GM12801 (cell line): ENCODE measurements around the gene RPL6.

Source experiments
- TF ChIP-seq, protein P1 (sequence below): IDR thresholded peaks from one replicate; pipeline ENCODE4 v1.5.1; 2011; ENCODE audit warnings: control low read depth; ENCODE audit not compliant: insufficient read length; ENCODE audit errors: extremely low read depth

The RPL6 gene

DNA sequence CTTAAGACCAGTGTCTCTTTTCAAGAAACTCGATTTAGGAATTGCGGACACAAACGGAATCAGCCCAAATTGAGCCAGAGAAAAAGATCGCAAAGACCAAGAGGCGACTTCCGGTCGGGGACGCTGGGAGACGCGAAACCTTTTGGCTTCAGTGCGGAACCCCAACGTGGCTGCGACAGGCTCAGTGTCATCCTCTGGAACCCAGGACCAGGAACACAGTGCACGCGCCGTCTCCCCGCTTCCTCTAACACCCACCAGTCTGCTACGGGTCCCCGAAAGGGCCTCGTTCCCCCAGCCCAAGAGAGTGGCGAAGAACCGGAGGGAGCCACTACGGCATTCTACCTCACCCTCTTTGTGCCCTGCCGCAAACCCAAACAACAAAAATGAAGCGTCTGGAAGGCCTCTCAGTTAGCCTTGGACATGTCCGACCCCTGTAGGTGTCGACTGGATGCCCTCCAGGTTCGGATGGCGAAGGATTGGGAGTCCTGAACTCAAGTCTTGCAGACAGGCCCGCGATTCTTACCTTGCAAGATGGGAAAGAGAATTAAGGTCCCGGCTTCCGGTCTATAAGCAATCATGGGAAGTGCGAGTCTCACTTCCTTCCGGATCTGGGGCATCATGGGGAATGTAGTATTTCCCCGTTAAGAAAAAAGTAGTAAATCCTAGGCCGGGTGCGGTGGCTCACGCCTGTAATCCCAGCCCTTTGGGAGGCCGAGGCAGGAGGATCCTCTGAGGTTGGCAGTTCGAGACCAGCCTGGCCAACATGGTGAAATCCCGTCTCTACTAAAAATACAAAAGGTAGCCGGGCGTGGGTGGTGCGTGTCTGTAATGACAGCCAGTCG, at the start of gene RPL6:
RPL6 (minus strand) TSS at position 542 of the 842 bp plus-strand sequence. CDS start 949 bp downstream, outside the sequence.
- TF ChIP-seq, protein P1, sequence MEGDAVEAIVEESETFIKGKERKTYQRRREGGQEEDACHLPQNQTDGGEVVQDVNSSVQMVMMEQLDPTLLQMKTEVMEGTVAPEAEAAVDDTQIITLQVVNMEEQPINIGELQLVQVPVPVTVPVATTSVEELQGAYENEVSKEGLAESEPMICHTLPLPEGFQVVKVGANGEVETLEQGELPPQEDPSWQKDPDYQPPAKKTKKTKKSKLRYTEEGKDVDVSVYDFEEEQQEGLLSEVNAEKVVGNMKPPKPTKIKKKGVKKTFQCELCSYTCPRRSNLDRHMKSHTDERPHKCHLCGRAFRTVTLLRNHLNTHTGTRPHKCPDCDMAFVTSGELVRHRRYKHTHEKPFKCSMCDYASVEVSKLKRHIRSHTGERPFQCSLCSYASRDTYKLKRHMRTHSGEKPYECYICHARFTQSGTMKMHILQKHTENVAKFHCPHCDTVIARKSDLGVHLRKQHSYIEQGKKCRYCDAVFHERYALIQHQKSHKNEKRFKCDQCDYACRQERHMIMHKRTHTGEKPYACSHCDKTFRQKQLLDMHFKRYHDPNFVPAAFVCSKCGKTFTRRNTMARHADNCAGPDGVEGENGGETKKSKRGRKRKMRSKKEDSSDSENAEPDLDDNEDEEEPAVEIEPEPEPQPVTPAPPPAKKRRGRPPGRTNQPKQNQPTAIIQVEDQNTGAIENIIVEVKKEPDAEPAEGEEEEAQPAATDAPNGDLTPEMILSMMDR = no peak

- TF ChIP-seq, protein P1 = no peak
Measured at GRCh38 chr12:112458751-112459150, 49.3 kb upstream of the RPL6 start.

GRCh38 chr12:112458330-112458729, 48.9 kb upstream of the RPL6 start:
- TF ChIP-seq, protein P1 = no peak

DNA sequence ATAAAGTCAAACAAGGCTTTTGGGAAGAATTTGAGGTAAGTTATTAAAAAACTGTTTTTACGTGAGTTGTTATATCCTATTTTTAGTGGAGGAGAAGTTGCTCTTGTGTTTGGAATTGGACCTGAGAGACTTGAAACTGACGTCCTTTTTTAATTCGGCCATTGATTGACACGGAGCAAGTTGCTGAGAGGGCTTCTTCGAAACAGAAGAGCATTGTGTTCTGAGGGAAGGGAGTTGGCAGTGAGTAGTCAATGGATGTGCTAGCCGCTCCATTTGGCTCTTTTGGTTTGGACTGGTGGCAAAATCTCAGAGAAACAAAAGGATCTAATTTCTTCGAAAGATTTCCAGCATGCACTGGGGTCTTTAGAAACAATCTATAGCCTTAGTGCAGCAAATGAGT, 46.6 kb upstream of the RPL6 start:
- TF ChIP-seq, protein P1 = no peak

GRCh38 chr12:112450725-112451124, 41.3 kb upstream of the RPL6 start:
- TF ChIP-seq, protein P1 = no peak

- TF ChIP-seq, protein P1 = no peak
Measured at GRCh38 chr12:112447106-112447505, 37.7 kb upstream of the RPL6 start.

- TF ChIP-seq, protein P1 = no peak
Measured at GRCh38 chr12:112446008-112446725, 36.8 kb upstream of the RPL6 start.
